ENCODE measurements around the gene DNM3. TPM values are rescaled to one million over a fixed set of nuclear protein-coding genes. Genes with fewer than 3 reads are reported as not detected.

DNM3 gene
- total RNA-seq, 1 donor from 2014 or later: 7.7 TPM

DNA sequence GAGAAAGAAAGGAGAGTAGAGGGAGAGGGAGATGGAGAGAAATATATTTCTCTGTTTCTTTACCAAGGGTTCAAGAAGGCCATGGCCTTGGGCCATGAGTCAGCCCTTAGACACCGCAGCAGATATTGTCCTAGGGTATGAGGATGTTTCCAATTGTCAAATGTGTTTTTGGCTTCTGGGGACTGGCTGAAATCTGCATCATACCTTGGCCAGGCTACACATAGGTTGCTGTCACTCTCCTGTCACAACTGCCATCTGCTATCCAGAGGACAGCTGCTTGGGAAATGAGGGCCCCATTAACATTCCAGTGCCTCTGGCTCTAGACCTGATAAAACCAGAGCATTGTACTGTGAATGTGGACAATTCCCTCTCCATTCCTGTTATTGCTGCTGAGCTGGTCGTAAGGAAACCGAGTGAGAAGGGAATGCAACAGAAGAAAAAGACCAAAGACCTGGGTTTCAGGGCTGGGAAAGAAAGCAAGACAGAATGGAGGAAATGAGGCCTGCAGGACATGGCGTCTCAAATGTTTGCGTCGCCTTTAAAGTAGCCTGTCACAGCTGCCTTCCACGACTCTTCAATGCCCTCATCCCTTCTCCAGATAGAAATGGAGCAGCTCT is 611.3 kb downstream of the DNM3 start:
- peaks cover 48% of the 10 kb centered on the region for H3K4me1 Mint-ChIP-seq (ENCODE audit: unreplicated experiment)
- H3K4me3 Mint-ChIP-seq (ENCODE audit: unreplicated experiment): no peak overlapping the region
- no peaks in the 10 kb centered on the region for H3K9me3 Mint-ChIP-seq (ENCODE audit: unreplicated experiment)
- DNase-seq (ENCODE audit: low spot score): no peak
- H3K36me3 Mint-ChIP-seq (ENCODE audit: low read depth, unreplicated experiment): no peaks in the 10 kb centered on the region
- no peak for TF ChIP-seq CTCF (IDR thresholded peaks at IDR 0.05; ENCODE audit: unreplicated experiment)
- H3K27ac Mint-ChIP-seq (ENCODE audit: unreplicated experiment): peak overlapping the region; percentile 38
- H3K27me3 Mint-ChIP-seq (ENCODE audit: unreplicated experiment): peaks cover 5% of the 10 kb centered on the region

- Mint-ChIP-seq H3K27me3 (ENCODE audit: unreplicated experiment) (peaks cover 5% of the 10 kb centered on the region), H3K36me3 (ENCODE audit: low read depth, unreplicated experiment) (no peaks in the 10 kb centered on the region), H3K9me3 (ENCODE audit: unreplicated experiment) (no peaks in the 10 kb centered on the region), H3K27ac (ENCODE audit: unreplicated experiment) (no peak overlapping the region), H3K4me3 (ENCODE audit: unreplicated experiment) (no peak overlapping the region), H3K4me1 (ENCODE audit: unreplicated experiment) (peaks cover 44% of the 10 kb centered on the region)
- no peak for TF ChIP-seq CTCF (IDR thresholded peaks at IDR 0.05; ENCODE audit: unreplicated experiment)
- DNase-seq (ENCODE audit: low spot score): no peak
These were observed 611.9 kb downstream of the DNM3 start for GRCh38 chr1:172453153-172453545.

DNA sequence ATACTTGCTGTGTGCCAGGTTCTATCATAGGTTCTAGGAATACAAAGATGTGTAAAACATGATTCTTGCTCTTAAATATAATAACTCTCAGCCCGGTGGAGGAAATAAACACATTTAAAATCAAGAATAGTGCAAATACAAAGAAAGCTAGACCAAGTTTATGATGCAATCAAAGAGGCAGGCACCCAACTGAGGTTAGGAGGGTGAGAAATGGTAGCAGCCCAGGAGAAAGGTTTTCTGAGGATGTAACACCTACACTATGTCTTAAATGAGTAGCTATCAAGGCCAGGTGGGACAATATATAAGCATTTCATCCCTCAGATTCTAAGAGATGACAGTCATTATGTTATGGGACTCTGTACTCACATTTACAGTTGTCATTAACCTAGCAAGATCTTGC is 612.3 kb downstream of the DNM3 start:
- no peak overlapping the region for H3K27ac Mint-ChIP-seq (ENCODE audit: unreplicated experiment)
- H3K27me3 Mint-ChIP-seq (ENCODE audit: unreplicated experiment): peaks cover 5% of the 10 kb centered on the region
- H3K36me3 Mint-ChIP-seq (ENCODE audit: low read depth, unreplicated experiment): no peaks in the 10 kb centered on the region
- peaks cover 40% of the 10 kb centered on the region for H3K4me1 Mint-ChIP-seq (ENCODE audit: unreplicated experiment)
- H3K9me3 Mint-ChIP-seq (ENCODE audit: unreplicated experiment): no peaks in the 10 kb centered on the region
- no peak for TF ChIP-seq CTCF (IDR thresholded peaks at IDR 0.05; ENCODE audit: unreplicated experiment)
- no peak overlapping the region for H3K4me3 Mint-ChIP-seq (ENCODE audit: unreplicated experiment)
- DNase-seq (ENCODE audit: low spot score): no peak

GRCh38 chr1:172455451-172455850 is 614.2 kb downstream of the DNM3 start:
- peaks cover 23% of the 10 kb centered on the region for H3K4me1 Mint-ChIP-seq (ENCODE audit: unreplicated experiment)
- no peak overlapping the region for H3K27ac Mint-ChIP-seq (ENCODE audit: unreplicated experiment)
- no peaks in the 10 kb centered on the region for H3K9me3 Mint-ChIP-seq (ENCODE audit: unreplicated experiment)
- no peak for DNase-seq (ENCODE audit: low spot score)
- peaks cover 3% of the 10 kb centered on the region for H3K27me3 Mint-ChIP-seq (ENCODE audit: unreplicated experiment)
- H3K4me3 Mint-ChIP-seq (ENCODE audit: unreplicated experiment): no peak overlapping the region
- no peaks in the 10 kb centered on the region for H3K36me3 Mint-ChIP-seq (ENCODE audit: low read depth, unreplicated experiment)
- TF ChIP-seq CTCF (IDR thresholded peaks at IDR 0.05; ENCODE audit: unreplicated experiment): no peak

DNA sequence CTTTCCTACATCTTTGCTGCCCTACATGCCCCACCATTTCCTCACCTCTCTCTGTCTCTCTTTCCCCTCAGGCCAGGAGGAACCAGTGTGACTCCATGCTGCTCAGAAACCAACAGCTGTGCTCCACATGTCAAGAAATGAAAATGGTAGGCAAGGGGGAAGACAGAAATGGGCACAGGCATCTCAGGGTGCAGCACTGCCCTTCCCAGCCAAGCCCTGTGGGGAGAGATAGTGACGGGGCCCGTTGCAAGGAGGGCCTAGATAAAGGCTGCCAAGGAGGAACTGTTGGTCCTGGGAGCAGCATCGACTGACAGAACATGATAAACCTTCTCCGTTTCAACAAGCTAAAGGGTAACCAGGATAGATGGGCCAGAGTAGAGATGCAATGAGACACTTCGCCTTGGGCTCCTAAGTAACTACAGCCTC is 615.1 kb downstream of the DNM3 start:
- DNase-seq (ENCODE audit: low spot score): no peak
- H3K4me1 Mint-ChIP-seq (ENCODE audit: unreplicated experiment): peaks cover 24% of the 10 kb centered on the region
- H3K9me3 Mint-ChIP-seq (ENCODE audit: unreplicated experiment): no peaks in the 10 kb centered on the region
- no peaks in the 10 kb centered on the region for H3K36me3 Mint-ChIP-seq (ENCODE audit: low read depth, unreplicated experiment)
- H3K27ac Mint-ChIP-seq (ENCODE audit: unreplicated experiment): no peak overlapping the region
- H3K4me3 Mint-ChIP-seq (ENCODE audit: unreplicated experiment): no peak overlapping the region
- no peak for TF ChIP-seq CTCF (IDR thresholded peaks at IDR 0.05; ENCODE audit: unreplicated experiment)
- H3K27me3 Mint-ChIP-seq (ENCODE audit: unreplicated experiment): peaks cover 3% of the 10 kb centered on the region

Data from endothelial cell (in vitro differentiated cells).